GM19240 (cell line): ENCODE results near the gene PECR.
"Not testable (repeated sequence)": the region's sequence is repeated elsewhere in the genome, so short reads cannot be mapped to it uniquely, and the experiment has no call there.

ENCODE experiments used
- DNase-seq: peaks from one replicate; pipeline ENCODE4 v3.0.0; 2011; ENCODE audit warnings: low spot score; ENCODE audit not compliant: insufficient read length

PECR gene

DNA sequence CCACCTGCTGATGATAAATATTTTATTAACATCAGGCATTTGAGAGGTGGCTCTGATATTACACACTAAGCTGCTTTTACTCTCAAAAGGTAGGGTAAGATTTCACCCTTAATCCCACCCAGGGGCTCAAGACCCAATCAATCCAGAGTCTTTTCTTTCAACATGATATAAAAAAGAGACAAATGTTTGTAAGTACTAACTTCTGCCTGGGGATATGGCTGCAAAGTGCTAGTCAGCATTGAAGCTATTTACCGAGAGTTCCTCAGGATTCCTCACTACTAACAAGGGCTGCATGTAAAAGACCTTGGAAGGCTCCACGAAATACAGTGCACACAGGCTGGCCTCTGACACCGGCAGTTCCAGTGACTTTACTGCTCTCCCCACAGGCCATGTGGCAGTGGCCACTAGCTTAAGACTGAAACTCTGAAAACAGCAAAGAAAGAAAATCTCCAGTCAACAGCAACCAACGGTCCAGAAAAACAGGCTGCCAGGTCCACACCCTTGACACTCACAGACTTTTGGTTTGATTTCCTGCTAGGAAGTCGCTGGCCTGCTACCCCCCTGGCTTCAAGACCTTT, 79.4 kb downstream of the PECR start:
- no peak for DNase-seq

DNA sequence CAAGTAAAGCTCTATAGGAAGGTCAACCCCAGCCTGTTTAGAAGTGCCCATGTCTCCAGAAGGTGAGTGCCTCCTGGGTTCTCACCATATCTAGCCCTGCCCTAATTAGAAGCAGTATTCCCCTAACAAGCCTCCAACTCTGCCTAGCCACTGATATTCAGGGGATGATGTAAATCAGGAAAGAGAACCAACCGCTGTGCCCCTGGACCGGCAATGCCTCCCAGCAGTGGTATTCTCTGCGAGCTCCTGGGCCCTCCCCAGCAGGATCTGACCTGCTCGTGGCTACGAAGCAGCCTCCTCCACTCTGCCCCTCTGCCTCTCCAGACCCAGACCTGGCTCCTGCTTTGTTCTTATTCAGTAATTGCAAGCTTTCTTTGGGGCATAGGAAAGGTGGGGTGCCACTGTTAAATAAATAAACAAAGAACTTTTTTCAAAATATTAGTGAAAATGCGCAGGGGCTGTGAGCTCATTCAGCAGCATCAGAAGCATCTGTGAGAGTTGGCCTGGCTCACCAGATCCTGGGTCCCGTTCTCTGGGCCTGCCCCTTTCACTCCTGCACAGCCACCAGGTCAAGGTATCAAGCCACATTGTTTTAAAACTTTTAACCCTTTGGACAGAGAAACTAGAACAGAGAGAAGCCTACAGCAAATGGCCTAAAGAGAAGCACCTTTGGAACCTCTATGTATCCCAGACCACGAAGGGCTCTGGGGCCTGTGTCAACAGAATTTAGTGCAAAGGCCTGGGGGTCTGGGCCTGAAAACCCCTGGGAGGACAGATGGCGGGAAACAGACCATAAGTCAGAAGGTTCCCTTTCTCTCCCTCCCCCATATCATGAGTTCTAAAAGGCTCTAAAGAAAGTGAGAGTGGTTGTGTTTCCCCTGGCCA, 80.2 kb downstream of the PECR start:
- no peak for DNase-seq

DNA sequence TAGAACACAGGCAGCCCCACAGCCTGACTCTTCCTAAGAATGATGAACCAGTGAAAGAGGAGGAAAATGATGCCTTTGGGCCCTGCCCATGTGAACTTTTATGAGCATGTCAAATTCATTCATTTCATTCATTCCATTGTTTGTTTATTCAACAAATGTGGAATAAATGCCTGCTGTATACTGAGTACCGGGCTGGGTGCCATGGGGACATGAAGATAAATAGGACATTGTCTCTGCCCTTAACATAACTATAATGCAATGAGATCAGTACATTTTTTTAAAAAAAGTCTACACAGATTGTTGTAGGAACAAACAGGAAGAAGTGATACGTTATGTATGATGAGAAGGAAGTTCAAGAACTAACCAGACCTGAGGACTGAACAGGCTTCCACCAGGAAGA, 83.0 kb downstream of the PECR start:
- DNase-seq: no peak

DNA sequence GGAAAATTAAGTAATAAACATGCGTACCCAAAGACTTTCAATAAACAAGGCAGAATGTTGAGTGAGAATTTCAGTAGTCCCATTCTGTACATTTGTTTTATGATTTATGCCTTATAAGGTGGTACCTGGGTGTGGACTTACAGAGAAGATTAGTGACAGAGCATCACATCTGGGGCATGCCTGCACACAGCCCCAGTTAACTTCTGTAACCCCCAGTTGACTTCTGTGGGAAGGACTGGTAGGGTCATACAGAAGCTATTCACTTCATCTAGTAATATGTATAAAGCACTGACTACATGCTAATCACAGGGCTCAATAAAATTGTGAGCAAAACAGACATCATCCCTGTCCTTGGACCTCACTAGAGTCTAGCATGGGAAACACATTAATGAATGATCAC, 84.4 kb downstream of the PECR start:
- DNase-seq: no peak

DNA sequence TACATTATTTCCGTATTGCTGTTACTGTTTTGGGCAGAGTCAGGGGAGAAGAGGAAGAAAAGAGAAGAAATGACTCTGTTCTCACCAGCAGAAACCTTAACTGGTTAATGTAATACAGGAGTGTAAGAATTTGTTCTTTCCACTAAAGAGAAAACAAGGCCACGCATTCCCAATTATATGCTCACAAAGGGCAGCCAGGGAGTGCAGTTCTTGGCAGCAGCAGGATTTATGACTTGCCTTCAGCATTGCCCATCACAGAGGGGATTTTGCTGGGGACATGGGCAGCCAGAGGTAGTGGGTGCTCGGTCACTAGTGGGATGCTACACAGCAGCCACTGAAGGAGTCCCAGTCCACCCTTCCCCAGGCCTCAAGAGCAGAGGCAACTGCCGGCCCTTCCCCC, 86.7 kb downstream of the PECR start:
- no peak for DNase-seq

DNA sequence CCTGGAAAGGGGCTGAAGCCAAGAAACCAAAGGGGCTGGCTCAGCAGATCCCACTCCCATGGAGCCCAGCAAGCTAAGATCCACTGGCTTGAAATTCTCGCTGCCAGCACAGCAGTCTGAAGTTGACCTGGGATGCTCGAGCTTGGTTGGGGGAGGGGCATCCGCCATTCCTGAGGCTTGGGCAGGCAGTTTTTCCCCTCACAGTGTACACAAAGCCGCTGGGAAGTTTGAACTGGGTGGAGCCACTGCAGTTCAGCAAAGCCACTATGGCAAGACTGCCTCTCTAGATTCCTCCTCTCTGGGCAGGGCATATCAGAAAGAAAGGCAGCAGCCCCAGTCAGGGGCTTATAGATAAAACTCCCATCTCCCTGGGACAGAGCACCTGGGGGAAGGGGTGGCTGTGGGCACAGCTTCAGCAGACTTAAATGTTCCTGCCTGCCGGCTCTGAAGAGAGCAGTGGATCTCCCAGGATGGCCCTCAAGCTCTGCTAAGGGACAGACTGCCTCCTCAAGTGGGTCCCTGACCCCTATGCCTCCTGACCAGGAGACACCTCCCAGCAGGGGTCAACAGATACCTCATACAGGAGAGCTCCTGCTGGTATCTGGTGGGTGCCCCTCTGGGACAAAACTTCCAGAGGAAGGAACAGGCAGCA, 92.9 kb downstream of the PECR start:
- not testable (repeated sequence) for DNase-seq
